WTC11 (cell line): ENCODE measurements around the gene MEA1.

Experiments used
- CREB1 ChIP-seq: sonication (generic); formaldehyde crosslinking; IDR thresholded peaks from 2 replicates; pipeline ENCODE4 v1.8.0; 2023; ENCODE audit warnings: mild to moderate bottlenecking, missing genetic modification reagents
- ELF4 ChIP-seq: sonication (generic); formaldehyde crosslinking; IDR thresholded peaks from 2 replicates; pipeline ENCODE4 v1.8.1; 2022; ENCODE audit warnings: low read depth, mild to moderate bottlenecking, moderate library complexity, missing genetic modification reagents
- MAX ChIP-seq: sonication (generic); formaldehyde crosslinking; IDR thresholded peaks from 2 replicates; pipeline ENCODE4 v1.8.0; 2022; ENCODE audit warnings: mild to moderate bottlenecking, missing genetic modification reagents
- NR2C2 ChIP-seq: sonication (generic); formaldehyde crosslinking; IDR thresholded peaks from 2 replicates; pipeline ENCODE4 v1.8.0; 2022; ENCODE audit warnings: mild to moderate bottlenecking, missing genetic modification reagents
- USF1 ChIP-seq: sonication (generic); formaldehyde crosslinking; IDR thresholded peaks from 2 replicates; pipeline ENCODE4 v1.8.0; 2022; ENCODE audit warnings: mild to moderate bottlenecking, missing genetic modification reagents
- ZBTB43 ChIP-seq: sonication (generic); formaldehyde crosslinking; IDR thresholded peaks from 2 replicates; pipeline ENCODE4 v1.8.1; 2023; ENCODE audit warnings: mild to moderate bottlenecking, missing genetic modification reagents
- TF ChIP-seq, protein P1 (sequence below): sonication (generic); formaldehyde crosslinking; IDR thresholded peaks from 2 replicates; pipeline ENCODE4 v1.8.0; 2023; ENCODE audit warnings: mild to moderate bottlenecking, missing genetic modification reagents
- TF ChIP-seq, protein P2 (sequence below): fragments of 200-600 bp; IDR thresholded peaks from 2 replicates; pipeline ENCODE4 v1.8.0; 2022; ENCODE audit warnings: antibody characterized with exemption

DNA sequence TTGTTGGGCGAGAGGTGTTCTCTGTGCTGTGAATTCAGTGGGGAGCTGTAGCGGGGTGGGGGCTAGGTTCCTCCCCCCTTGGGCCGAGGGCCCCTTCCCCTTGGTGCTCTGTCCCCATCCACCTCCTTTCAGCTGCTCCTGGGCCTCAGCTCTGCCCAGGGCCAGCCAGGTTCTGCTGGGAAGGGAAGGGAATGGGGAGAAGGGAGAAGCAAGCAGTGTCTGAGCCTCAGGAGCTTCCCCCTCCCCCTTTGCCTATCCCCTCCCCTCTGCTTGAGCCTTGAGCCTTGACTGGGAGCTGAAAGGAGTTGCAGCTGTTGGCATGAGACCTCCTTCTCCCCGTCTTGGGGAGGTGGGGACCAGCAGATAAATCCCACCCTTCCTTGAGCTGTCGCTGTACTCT lies 7.1 kb upstream of the MEA1 start:
- no peak for TF ChIP-seq NR2C2
- TF ChIP-seq USF1 (CRISPR knock-in tag) = no peak
- no peak for TF ChIP-seq ZBTB43 (CRISPR knock-in tag)
- TF ChIP-seq, protein P1, sequence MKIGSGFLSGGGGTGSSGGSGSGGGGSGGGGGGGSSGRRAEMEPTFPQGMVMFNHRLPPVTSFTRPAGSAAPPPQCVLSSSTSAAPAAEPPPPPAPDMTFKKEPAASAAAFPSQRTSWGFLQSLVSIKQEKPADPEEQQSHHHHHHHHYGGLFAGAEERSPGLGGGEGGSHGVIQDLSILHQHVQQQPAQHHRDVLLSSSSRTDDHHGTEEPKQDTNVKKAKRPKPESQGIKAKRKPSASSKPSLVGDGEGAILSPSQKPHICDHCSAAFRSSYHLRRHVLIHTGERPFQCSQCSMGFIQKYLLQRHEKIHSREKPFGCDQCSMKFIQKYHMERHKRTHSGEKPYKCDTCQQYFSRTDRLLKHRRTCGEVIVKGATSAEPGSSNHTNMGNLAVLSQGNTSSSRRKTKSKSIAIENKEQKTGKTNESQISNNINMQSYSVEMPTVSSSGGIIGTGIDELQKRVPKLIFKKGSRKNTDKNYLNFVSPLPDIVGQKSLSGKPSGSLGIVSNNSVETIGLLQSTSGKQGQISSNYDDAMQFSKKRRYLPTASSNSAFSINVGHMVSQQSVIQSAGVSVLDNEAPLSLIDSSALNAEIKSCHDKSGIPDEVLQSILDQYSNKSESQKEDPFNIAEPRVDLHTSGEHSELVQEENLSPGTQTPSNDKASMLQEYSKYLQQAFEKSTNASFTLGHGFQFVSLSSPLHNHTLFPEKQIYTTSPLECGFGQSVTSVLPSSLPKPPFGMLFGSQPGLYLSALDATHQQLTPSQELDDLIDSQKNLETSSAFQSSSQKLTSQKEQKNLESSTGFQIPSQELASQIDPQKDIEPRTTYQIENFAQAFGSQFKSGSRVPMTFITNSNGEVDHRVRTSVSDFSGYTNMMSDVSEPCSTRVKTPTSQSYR (CRISPR knock-in tag) = no peak
- TF ChIP-seq MAX (CRISPR knock-in tag) = no peak
- TF ChIP-seq CREB1 (CRISPR knock-in tag) = no peak
- TF ChIP-seq, protein P2, sequence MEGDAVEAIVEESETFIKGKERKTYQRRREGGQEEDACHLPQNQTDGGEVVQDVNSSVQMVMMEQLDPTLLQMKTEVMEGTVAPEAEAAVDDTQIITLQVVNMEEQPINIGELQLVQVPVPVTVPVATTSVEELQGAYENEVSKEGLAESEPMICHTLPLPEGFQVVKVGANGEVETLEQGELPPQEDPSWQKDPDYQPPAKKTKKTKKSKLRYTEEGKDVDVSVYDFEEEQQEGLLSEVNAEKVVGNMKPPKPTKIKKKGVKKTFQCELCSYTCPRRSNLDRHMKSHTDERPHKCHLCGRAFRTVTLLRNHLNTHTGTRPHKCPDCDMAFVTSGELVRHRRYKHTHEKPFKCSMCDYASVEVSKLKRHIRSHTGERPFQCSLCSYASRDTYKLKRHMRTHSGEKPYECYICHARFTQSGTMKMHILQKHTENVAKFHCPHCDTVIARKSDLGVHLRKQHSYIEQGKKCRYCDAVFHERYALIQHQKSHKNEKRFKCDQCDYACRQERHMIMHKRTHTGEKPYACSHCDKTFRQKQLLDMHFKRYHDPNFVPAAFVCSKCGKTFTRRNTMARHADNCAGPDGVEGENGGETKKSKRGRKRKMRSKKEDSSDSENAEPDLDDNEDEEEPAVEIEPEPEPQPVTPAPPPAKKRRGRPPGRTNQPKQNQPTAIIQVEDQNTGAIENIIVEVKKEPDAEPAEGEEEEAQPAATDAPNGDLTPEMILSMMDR = no peak
- no peak for TF ChIP-seq ELF4 (CRISPR knock-in tag)
